Measurements from ENCODE around the gene ABCA2. TPM values are rescaled to one million over a fixed set of nuclear protein-coding genes. Genes with fewer than 3 reads are reported as not detected.

ABCA2 gene
- total and polyA plus RNA-seq, 9 of the 15 experiments (the other 6 are each of a cell fraction or from before 2014, with no cell fraction given), result 0.69 to 16.3 (median 6.1) TPM; not detected in 2

GRCh38 chr9:137046088-137046787 lies 18.2 kb upstream of the ABCA2 start, which contains the start of gene NPDC1 (continued):
- no peak for TF ChIP-seq CEBPB (tag; IDR thresholded peaks at IDR 0.05)
- no peak for TF ChIP-seq MYNN (IDR thresholded peaks at IDR 0.05)
- no peak for TF ChIP-seq MYNN (CRISPR knock-in tag; IDR thresholded peaks at IDR 0.05)
- TF ChIP-seq CEBPZ (IDR thresholded peaks at IDR 0.05; ENCODE audit: borderline replicate concordance, low read depth, low read length), result no peak
- TF ChIP-seq ZNF668 (CRISPR knock-in tag; IDR thresholded peaks at IDR 0.05), result no peak
- TF ChIP-seq XRCC5 (IDR thresholded peaks at IDR 0.05; ENCODE audit: low read depth, low read length), result peak; percentile 92
- no peak for TF ChIP-seq ZNF407 (IDR thresholded peaks at IDR 0.05; ENCODE audit: low read depth)
- no peak for TF ChIP-seq HMG20B (CRISPR knock-in tag; IDR thresholded peaks at IDR 0.05)
- TF ChIP-seq MLLT1 (IDR thresholded peaks at IDR 0.05), result 0 out of 4 replicates have a peak, but pooled peaks of 1 of the 2 experiments have one; percentile 11
- TF ChIP-seq MAFF (IDR thresholded peaks at IDR 0.05; ENCODE audit: low read length), result no peak
- no peak for TF ChIP-seq RNF2 (IDR thresholded peaks at IDR 0.05)
- TF ChIP-seq MECOM (CRISPR knock-in tag; IDR thresholded peaks at IDR 0.05), result no peak
- no peak for TF ChIP-seq ZBTB8A (IDR thresholded peaks at IDR 0.05; ENCODE audit: partially characterized antibody)
- TF ChIP-seq TRIM28 (IDR thresholded peaks at IDR 0.05), result no peak
- TF ChIP-seq EP300 (IDR thresholded peaks at IDR 0.05; ENCODE audit: low read length), result no peak
- TF ChIP-seq ARHGAP35 (IDR thresholded peaks at IDR 0.05; ENCODE audit: partially characterized antibody), result no peak
- TF ChIP-seq LCOR (CRISPR knock-in tag; IDR thresholded peaks at IDR 0.05), result no peak
- no peak for TF ChIP-seq NFYB (IDR thresholded peaks at IDR 0.05; ENCODE audit: extremely low read depth, insufficient read length)
